ENCODE data around the gene AHCY.

DNA sequence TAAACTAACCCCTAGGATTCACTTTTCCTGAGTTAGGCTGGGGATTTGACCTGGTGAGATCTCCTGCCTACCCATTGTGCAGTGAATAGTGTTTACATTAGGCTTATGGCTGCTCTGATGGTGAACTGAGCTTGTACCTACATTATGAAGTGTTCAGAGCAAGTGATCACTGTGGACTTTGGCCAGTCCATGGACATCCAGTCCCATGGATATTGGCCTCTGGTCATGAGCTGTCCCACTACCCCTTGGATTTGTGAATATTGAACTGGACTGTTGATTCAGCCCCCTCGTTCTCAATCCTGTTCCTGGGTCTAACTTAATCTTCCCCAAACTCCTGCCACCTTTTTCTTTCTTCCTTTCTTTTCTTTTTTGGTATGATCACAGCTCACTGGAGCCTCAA is 48.2 kb downstream of the AHCY start:
- TF ChIP-seq, protein P1, sequence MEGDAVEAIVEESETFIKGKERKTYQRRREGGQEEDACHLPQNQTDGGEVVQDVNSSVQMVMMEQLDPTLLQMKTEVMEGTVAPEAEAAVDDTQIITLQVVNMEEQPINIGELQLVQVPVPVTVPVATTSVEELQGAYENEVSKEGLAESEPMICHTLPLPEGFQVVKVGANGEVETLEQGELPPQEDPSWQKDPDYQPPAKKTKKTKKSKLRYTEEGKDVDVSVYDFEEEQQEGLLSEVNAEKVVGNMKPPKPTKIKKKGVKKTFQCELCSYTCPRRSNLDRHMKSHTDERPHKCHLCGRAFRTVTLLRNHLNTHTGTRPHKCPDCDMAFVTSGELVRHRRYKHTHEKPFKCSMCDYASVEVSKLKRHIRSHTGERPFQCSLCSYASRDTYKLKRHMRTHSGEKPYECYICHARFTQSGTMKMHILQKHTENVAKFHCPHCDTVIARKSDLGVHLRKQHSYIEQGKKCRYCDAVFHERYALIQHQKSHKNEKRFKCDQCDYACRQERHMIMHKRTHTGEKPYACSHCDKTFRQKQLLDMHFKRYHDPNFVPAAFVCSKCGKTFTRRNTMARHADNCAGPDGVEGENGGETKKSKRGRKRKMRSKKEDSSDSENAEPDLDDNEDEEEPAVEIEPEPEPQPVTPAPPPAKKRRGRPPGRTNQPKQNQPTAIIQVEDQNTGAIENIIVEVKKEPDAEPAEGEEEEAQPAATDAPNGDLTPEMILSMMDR (IDR thresholded peaks at IDR 0.05) = no peak
- TF ChIP-seq POLR2A (IDR thresholded peaks at IDR 0.05) = no peak
- TF ChIP-seq POLR2AphosphoS5 (IDR thresholded peaks at IDR 0.05) = no peak

Measured in breast epithelium (tissue), 3 donors.